CD14-positive monocyte (primary cell): Measurements from ENCODE around the gene LIMA1. TPM values are rescaled to one million over a fixed set of nuclear protein-coding genes. Genes with fewer than 3 reads are reported as not detected.

Experiments used
- DNase-seq, 3 donors: peaks; one replicate each; pipeline ENCODE4 v3.0.0-alpha.2; 2011 to 2022
- H2AFZ ChIP-seq: 2 replicates; pipeline ENCODE4 v1.6.0; 2012; ENCODE audit warnings: mild to moderate bottlenecking, low read depth, low read length, inconsistent platforms; ENCODE audit not compliant: insufficient read depth, poor library complexity, severe bottlenecking
- H3K27ac ChIP-seq, 2 donors: 1 replicate in 1 of 2; 2 replicates in 1 of 2; pipeline ENCODE4 v1.5.1; 2012 to 2013; ENCODE audit warnings: low read length in 2 of 2, control low read depth in 1 of 2, inconsistent platforms in 1 of 2, low read depth in 1 of 2, mild to moderate bottlenecking in 1 of 2
- H3K27me3 ChIP-seq, 2 donors: one replicate each; pipeline versions ENCODE4 v1.6.0 to v1.6.1; 2011 to 2013; ENCODE audit warnings: low read length in 2 of 2; ENCODE audit not compliant: control insufficient read depth in 2 of 2, insufficient read depth in 2 of 2
- H3K36me3 ChIP-seq, 2 donors: replicated peaks in 1 of 2; 1 replicate in 1 of 2; 2 replicates in 1 of 2; pipeline versions ENCODE4 v1.5.1 to v1.6.1; 2012 to 2013; ENCODE audit warnings: low read length in 2 of 2, control low read depth in 1 of 2, inconsistent platforms in 1 of 2, mild to moderate bottlenecking in 1 of 2; ENCODE audit not compliant: insufficient read depth in 2 of 2, control insufficient read depth in 1 of 2
- H3K4me1 ChIP-seq, 2 donors: 1 replicate in 1 of 2; 2 replicates in 1 of 2; pipeline versions ENCODE4 v1.5.1 to v1.6.1; 2012 to 2013; ENCODE audit warnings: low read length in 2 of 2, control low read depth in 1 of 2, inconsistent platforms in 1 of 2, mild to moderate bottlenecking in 1 of 2, moderate library complexity in 1 of 2; ENCODE audit not compliant: insufficient read depth in 2 of 2, control insufficient read depth in 1 of 2
- H3K4me2 ChIP-seq: replicated peaks from 2 replicates; pipeline ENCODE3; 2012; ENCODE audit warnings: low read length, moderate library complexity, mild to moderate bottlenecking; ENCODE audit not compliant: poor library complexity, severe bottlenecking; ENCODE audit errors: extremely low read depth
- H3K4me3 ChIP-seq, 3 experiments: fragments of 200-600 bp in 1 of 3; sonication (generic) in 1 of 3; replicated peaks in 1 of 3; 1 replicate in 2 of 3; 2 replicates in 1 of 3; pipeline ENCODE4 v1.5.1; 2011 to 2013; ENCODE audit warnings: low read length in 3 of 3, mild to moderate bottlenecking in 3 of 3, control low read depth in 2 of 3, low read depth in 2 of 3, inconsistent platforms in 1 of 3, moderate library complexity in 1 of 3
- H3K79me2 ChIP-seq: 2 replicates; pipeline ENCODE4 v1.6.0; 2012; ENCODE audit warnings: mild to moderate bottlenecking, control low read depth, inconsistent platforms, low read length, moderate library complexity; ENCODE audit not compliant: insufficient read depth
- H3K9ac ChIP-seq: 2 replicates; pipeline ENCODE4 v1.6.0; 2017; ENCODE audit warnings: low read length, mild to moderate bottlenecking; ENCODE audit not compliant: insufficient read depth, poor library complexity, severe bottlenecking
- H3K9me3 ChIP-seq, 2 donors: replicated peaks in 1 of 2; 1 replicate in 1 of 2; 2 replicates in 1 of 2; pipeline versions ENCODE4 v1.5.1 to v1.6.1; 2012 to 2013; ENCODE audit warnings: low read length in 2 of 2, control low read depth in 1 of 2; ENCODE audit not compliant: control insufficient read depth in 1 of 2, insufficient read depth in 1 of 2
- H4K20me1 ChIP-seq: 2 replicates; pipeline ENCODE4 v1.6.0; 2012; ENCODE audit warnings: mild to moderate bottlenecking, low read length, control low read depth, moderate library complexity; ENCODE audit not compliant: insufficient read depth
- H3K27ac Mint-ChIP-seq, 7 donors: one replicate each; pipeline ENCODE4 v1.8.0; 2020; ENCODE audit warnings: mild to moderate bottlenecking in 7 of 7, mixed read lengths in 7 of 7, moderate library complexity in 6 of 7, inconsistent platforms in 2 of 7
- H3K27me3 Mint-ChIP-seq, 3 donors: one replicate each; pipeline ENCODE4 v1.8.0; 2021 to 2022; ENCODE audit warnings: low read depth in 3 of 3, mild to moderate bottlenecking in 3 of 3, mixed read lengths in 3 of 3, moderate library complexity in 3 of 3, inconsistent platforms in 1 of 3
- H3K36me3 Mint-ChIP-seq, 2 donors: one replicate each; pipeline ENCODE4 v1.8.0; 2020; ENCODE audit warnings: mixed read lengths in 2 of 2, inconsistent platforms in 1 of 2, mild to moderate bottlenecking in 1 of 2
- H3K4me1 Mint-ChIP-seq: one replicate; pipeline ENCODE4 v1.8.0; 2020; ENCODE audit warnings: mild to moderate bottlenecking, mixed read lengths
- H3K4me3 Mint-ChIP-seq, 2 donors: one replicate each; pipeline ENCODE4 v1.8.0; 2020; ENCODE audit warnings: mild to moderate bottlenecking in 2 of 2, mixed read lengths in 2 of 2, moderate library complexity in 1 of 2
- H3K9me3 Mint-ChIP-seq, 7 donors: one replicate each; pipeline ENCODE4 v1.8.0; 2020 to 2022; ENCODE audit warnings: mixed read lengths in 7 of 7, mild to moderate bottlenecking in 6 of 7, moderate library complexity in 6 of 7, inconsistent platforms in 2 of 7
- WGBS: methylation state at CpG from one replicate; pipeline ENCODE4 v1.1.5; 2013; ENCODE audit warnings: missing lambda C conversion rate; ENCODE audit not compliant: insufficient coverage; 5-methylcytosine and 5-hydroxymethylcytosine counted together
- intact Hi-C, 2 donors: fragments of 100-400 bp; cut with micrococcal nuclease; formaldehyde crosslinking; loops; one replicate each; pipeline versions ENCODE4 v1.15.0 to v1.15.1; 2023
- polyA plus RNA-seq, 3 donors: library from polyadenylated mRNA; depleted of rRNA in 1 of 3; unstranded in 2 of 3; stranded (reverse) in 1 of 3; fragments of 300-500 nt in 2 of 3; fragments of >200 nt in 1 of 3; fragmentation: Illumina TruSeq in 2 of 3; gene quantifications; 1 replicate in 2 of 3; 2 replicates in 1 of 3; pipeline ENCODE4 v1.2.3, GENCODE V29; 2012 to 2021
- TF ChIP-seq, protein P1 (sequence below): fragments of 200-600 bp; IDR thresholded peaks from one replicate; pipeline ENCODE4 v1.8.0; 2022; ENCODE audit warnings: antibody characterized with exemption, mild to moderate bottlenecking

Gene LIMA1
- polyA plus RNA-seq, 3 donors = 0.24 to 0.62 (median 0.51) TPM

DNA sequence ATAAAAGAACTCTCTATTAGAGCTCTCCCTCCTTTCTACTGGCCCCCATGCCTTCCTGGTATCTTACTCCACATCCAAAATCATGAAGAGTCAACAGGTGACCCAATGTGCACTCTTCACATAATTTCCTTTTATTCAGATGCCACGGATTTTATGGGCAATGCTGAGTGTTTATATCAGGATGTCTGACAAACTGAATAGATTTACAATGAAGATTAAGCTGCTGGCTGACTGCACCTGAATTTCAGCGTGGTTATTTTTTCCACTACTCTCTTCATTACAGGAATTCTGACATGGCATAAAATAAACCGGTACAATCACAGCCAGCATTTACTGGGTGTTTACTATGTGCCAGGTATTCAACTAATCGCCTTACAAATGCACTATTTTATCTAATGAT lies 86.8 kb downstream of the LIMA1 start:
- H3K27me3 Mint-ChIP-seq = no peaks in the 10 kb centered on the region
- intact Hi-C loops = no loop called here

DNA sequence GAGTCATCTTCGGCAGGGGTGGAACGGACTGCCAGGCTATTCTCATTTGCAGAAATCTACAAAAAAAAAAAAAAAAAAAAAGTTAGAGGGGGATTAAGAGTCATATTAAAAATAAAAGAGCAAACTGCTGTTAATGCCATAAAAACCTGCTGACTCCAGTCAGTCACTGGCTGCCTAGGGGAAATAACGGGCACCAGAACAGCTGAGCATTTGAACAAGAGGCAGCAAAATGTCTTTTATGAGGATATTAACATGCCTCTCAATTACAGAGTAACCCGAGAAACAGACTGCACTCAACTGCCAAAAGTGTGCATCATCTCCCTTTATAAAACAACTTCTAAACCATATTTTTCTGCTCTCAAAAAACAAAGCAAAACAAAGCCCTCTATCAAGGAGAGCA lies 87.5 kb downstream of the LIMA1 start:
- no peak overlapping the region for H3K27ac Mint-ChIP-seq
- no CpG with 5 or more reads among the region's 4 CpGs for WGBS
- Histone ChIP-seq H3K4me3 (no peak overlapping the region), H3K36me3 (no peaks in the 10 kb centered on the region), H2AFZ (no peak overlapping the region), H3K9me3 (no peaks in the 10 kb centered on the region), H4K20me1 (no peaks in the 10 kb centered on the region), H3K27me3 (no peaks in the 10 kb centered on the region), H3K9ac (no peak overlapping the region), H3K79me2 (no peaks in the 10 kb centered on the region), H3K4me2 (no peak overlapping the region), H3K27ac (no peak overlapping the region), H3K4me1 (no peaks in the 10 kb centered on the region)
- no peaks in the 10 kb centered on the region for H3K4me1 Mint-ChIP-seq
- TF ChIP-seq, protein P1, sequence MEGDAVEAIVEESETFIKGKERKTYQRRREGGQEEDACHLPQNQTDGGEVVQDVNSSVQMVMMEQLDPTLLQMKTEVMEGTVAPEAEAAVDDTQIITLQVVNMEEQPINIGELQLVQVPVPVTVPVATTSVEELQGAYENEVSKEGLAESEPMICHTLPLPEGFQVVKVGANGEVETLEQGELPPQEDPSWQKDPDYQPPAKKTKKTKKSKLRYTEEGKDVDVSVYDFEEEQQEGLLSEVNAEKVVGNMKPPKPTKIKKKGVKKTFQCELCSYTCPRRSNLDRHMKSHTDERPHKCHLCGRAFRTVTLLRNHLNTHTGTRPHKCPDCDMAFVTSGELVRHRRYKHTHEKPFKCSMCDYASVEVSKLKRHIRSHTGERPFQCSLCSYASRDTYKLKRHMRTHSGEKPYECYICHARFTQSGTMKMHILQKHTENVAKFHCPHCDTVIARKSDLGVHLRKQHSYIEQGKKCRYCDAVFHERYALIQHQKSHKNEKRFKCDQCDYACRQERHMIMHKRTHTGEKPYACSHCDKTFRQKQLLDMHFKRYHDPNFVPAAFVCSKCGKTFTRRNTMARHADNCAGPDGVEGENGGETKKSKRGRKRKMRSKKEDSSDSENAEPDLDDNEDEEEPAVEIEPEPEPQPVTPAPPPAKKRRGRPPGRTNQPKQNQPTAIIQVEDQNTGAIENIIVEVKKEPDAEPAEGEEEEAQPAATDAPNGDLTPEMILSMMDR = no peak
- H3K4me3 Mint-ChIP-seq = no peak overlapping the region
- no peak for DNase-seq
- no peaks in the 10 kb centered on the region for H3K9me3 Mint-ChIP-seq
- intact Hi-C loops = no loop called here
- peaks cover 8 to 12% of the 10 kb centered on the region in 2 donors for H3K36me3 Mint-ChIP-seq
- no peaks in the 10 kb centered on the region for H3K27me3 Mint-ChIP-seq

More for the DNA sequence above, 86.8 kb downstream of the LIMA1 start:
- no peak overlapping the region for H3K4me3 Mint-ChIP-seq
- H3K9me3 ChIP-seq = no peaks in the 10 kb centered on the region
- H4K20me1 ChIP-seq = no peaks in the 10 kb centered on the region
- no peak overlapping the region for H2AFZ ChIP-seq
- H3K9me3 Mint-ChIP-seq = no peaks in the 10 kb centered on the region
- no peaks in the 10 kb centered on the region for H3K4me1 ChIP-seq
- H3K27me3 ChIP-seq = no peaks in the 10 kb centered on the region
- WGBS = no CpG with 5 or more reads among the region's 4 CpGs
- H3K79me2 ChIP-seq = no peaks in the 10 kb centered on the region
- H3K9ac ChIP-seq = no peak overlapping the region
- H3K36me3 Mint-ChIP-seq = peaks cover 10 to 12% of the 10 kb centered on the region in 2 donors
- no peak overlapping the region for H3K27ac ChIP-seq
- DNase-seq = no peak
- TF ChIP-seq, protein P1 = no peak
- H3K4me2 ChIP-seq = no peak overlapping the region
- H3K27ac Mint-ChIP-seq = no peak overlapping the region
- no peaks in the 10 kb centered on the region for H3K4me1 Mint-ChIP-seq
- no peaks in the 10 kb centered on the region for H3K36me3 ChIP-seq
- H3K4me3 ChIP-seq = no peak overlapping the region
